BE2C (cell line): Measurements from ENCODE around the gene ENHO.

Experiments
- DNase-seq: peaks from one replicate; pipeline ENCODE4 v3.0.0-alpha.2; 2020
- H3K27me3 ChIP-seq: fragments of 250-450 bp; sonication (Bioruptor Pico); 2 replicates; pipeline ENCODE4 v1.5.1; 2020; ENCODE audit warnings: mild to moderate bottlenecking
- H3K36me3 ChIP-seq: fragments of 250-450 bp; sonication (Bioruptor Pico); 2 replicates; pipeline ENCODE4 v1.5.1; 2020; ENCODE audit warnings: mild to moderate bottlenecking
- H3K4me1 ChIP-seq: fragments of 250-450 bp; sonication (Bioruptor Pico); 2 replicates; pipeline ENCODE4 v1.5.1; 2020
- H3K4me3 ChIP-seq: 2 replicates; pipeline ENCODE4 v1.5.1; 2011; ENCODE audit warnings: low read depth, low read length
- H3K9me3 ChIP-seq: fragments of 250-450 bp; sonication (Bioruptor Pico); 2 replicates; pipeline ENCODE4 v1.5.1; 2020
- CTCF ChIP-seq: IDR thresholded peaks from 2 replicates; pipeline ENCODE4 v1.5.1; 2012; ENCODE audit warnings: mild to moderate bottlenecking, low read depth, low read length

Gene ENHO

GRCh38 chr9:34479431-34479866 is 43.3 kb downstream of the ENHO start:
- no peak for TF ChIP-seq CTCF

GRCh38 chr9:34477541-34477940 is 45.2 kb downstream of the ENHO start:
- no peak for TF ChIP-seq CTCF
- Histone ChIP-seq H3K9me3 (no peaks in the 10 kb centered on the region), H3K27me3 (no peaks in the 10 kb centered on the region), H3K4me3 (no peak overlapping the region), H3K4me1 (no peaks in the 10 kb centered on the region; the same call in 1 of the 2 replicates), H3K36me3 (no peaks in the 10 kb centered on the region)
- DNase-seq = no peak

More at GRCh38 chr9:34479431-34479866, 43.3 kb downstream of the ENHO start:
- no peaks in the 10 kb centered on the region for H3K9me3 ChIP-seq
- no peak overlapping the region for H3K4me3 ChIP-seq
- H3K27me3 ChIP-seq = no peaks in the 10 kb centered on the region
- no peaks in the 10 kb centered on the region for H3K36me3 ChIP-seq
- no peak for DNase-seq
- no peaks in the 10 kb centered on the region; the same call in 1 of the 2 replicates for H3K4me1 ChIP-seq

- no peak overlapping the region for H3K4me3 ChIP-seq
- H3K36me3 ChIP-seq = no peaks in the 10 kb centered on the region
- TF ChIP-seq CTCF = no peak
- no peaks in the 10 kb centered on the region for H3K9me3 ChIP-seq
- DNase-seq = no peak
- no peaks in the 10 kb centered on the region; the same call in none of the 2 replicates for H3K4me1 ChIP-seq
- no peaks in the 10 kb centered on the region for H3K27me3 ChIP-seq
Measured at GRCh38 chr9:34475097-34475496, 47.7 kb downstream of the ENHO start.
